ENCODE measurements around the gene ZSWIM3.

DNA sequence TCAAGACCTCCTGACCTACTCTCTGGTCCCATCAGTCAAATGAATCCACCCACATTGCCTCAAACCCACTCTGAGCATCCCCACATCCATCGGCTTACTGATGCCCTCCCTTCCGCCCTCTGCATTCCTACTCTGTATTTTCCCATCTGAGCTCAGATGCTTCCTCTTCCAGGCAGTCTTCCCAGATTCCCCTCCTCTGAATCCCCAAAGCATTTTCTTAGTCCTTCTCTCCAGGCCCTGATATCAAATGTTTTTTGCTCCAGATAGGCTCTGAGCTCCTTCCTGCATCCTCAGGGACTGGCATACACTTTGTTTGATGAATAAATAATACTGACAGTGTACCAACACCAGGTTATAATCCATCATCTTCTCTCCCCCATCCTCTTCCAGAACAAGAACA lies 50.7 kb downstream of the ZSWIM3 start:
- TF ChIP-seq, protein P1, sequence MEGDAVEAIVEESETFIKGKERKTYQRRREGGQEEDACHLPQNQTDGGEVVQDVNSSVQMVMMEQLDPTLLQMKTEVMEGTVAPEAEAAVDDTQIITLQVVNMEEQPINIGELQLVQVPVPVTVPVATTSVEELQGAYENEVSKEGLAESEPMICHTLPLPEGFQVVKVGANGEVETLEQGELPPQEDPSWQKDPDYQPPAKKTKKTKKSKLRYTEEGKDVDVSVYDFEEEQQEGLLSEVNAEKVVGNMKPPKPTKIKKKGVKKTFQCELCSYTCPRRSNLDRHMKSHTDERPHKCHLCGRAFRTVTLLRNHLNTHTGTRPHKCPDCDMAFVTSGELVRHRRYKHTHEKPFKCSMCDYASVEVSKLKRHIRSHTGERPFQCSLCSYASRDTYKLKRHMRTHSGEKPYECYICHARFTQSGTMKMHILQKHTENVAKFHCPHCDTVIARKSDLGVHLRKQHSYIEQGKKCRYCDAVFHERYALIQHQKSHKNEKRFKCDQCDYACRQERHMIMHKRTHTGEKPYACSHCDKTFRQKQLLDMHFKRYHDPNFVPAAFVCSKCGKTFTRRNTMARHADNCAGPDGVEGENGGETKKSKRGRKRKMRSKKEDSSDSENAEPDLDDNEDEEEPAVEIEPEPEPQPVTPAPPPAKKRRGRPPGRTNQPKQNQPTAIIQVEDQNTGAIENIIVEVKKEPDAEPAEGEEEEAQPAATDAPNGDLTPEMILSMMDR (IDR thresholded peaks at IDR 0.05): no peak
- TF ChIP-seq POLR2A (IDR thresholded peaks at IDR 0.05): no peak
